Measurements from ENCODE around the gene RSBN1. TPM values are rescaled to one million over a fixed set of nuclear protein-coding genes. Genes with fewer than 3 reads are reported as not detected.

RSBN1 gene
- total and polyA plus RNA-seq, 9 of the 15 experiments (the other 6 are each of a cell fraction or from before 2014, with no cell fraction given) = 4.5 to 24.3 (median 13.0) TPM

GRCh38 chr1:113858982-113859381, 46.7 kb upstream of the RSBN1 start (continued):
- TF ChIP-seq ZNF224 (CRISPR knock-in tag; IDR thresholded peaks at IDR 0.05) = no peak
- no peak for TF ChIP-seq ZNF551 (CRISPR knock-in tag; IDR thresholded peaks at IDR 0.05)
- no peak for TF ChIP-seq GTF3C2 (IDR thresholded peaks at IDR 0.05; ENCODE audit: borderline replicate concordance, extremely low read depth, insufficient read length)
- no peak for TF ChIP-seq DDX20 (tag; IDR thresholded peaks at IDR 0.05; ENCODE audit: low read depth)
- TF ChIP-seq NFE2 (IDR thresholded peaks at IDR 0.05; ENCODE audit: low read depth) = peak; percentile 38; the same call in 1 of the 2 replicates
- no peak for TF ChIP-seq SMARCE1 (IDR thresholded peaks at IDR 0.05)
- no peak for TF ChIP-seq CBX8 (IDR thresholded peaks at IDR 0.05; ENCODE audit: borderline replicate concordance, extremely low read depth, low read depth, low read length, poor library complexity, severe bottlenecking)
- TF ChIP-seq KDM1A (IDR thresholded peaks at IDR 0.05) = peak; percentile 32 to 56; a peak in 2 of 4 replicates
- no peak for TF ChIP-seq HINFP (tag; conservative IDR thresholded peaks at IDR 0.05; ENCODE audit: low read depth)
- no peak for TF ChIP-seq SIRT6 (IDR thresholded peaks at IDR 0.05; ENCODE audit: low read depth, low read length)
- TF ChIP-seq STAT5B (CRISPR knock-in tag; IDR thresholded peaks at IDR 0.05) = no peak
- TF ChIP-seq ZNF583 (CRISPR knock-in tag; IDR thresholded peaks at IDR 0.05) = no peak
- TF ChIP-seq STAG1 (CRISPR knock-in tag; IDR thresholded peaks at IDR 0.05; ENCODE audit: borderline replicate concordance) = no peak
- no peak for TF ChIP-seq ZNF23 (CRISPR knock-in tag; IDR thresholded peaks at IDR 0.05)
- no peak for TF ChIP-seq FOXA3 (CRISPR knock-in tag; conservative IDR thresholded peaks at IDR 0.05 in 1 of 2, IDR thresholded peaks at IDR 0.05 in 1 of 2)
- TF ChIP-seq ATF7 (IDR thresholded peaks at IDR 0.05) = no peak
- TF ChIP-seq CGGBP1 (CRISPR knock-in tag; IDR thresholded peaks at IDR 0.05) = no peak
- TF ChIP-seq ZC3H11A (IDR thresholded peaks at IDR 0.05; ENCODE audit: low read depth, low read length) = no peak
- no peak for TF ChIP-seq ESRRA (IDR thresholded peaks at IDR 0.05; ENCODE audit: borderline replicate concordance, low read depth)
- no peak for TF ChIP-seq RBM14 (IDR thresholded peaks at IDR 0.05; ENCODE audit: borderline replicate concordance, insufficient read depth, low read depth, low read length)
- TF ChIP-seq ZFPM2 (CRISPR knock-in tag; IDR thresholded peaks at IDR 0.05) = no peak
- TF ChIP-seq TAF1 (IDR thresholded peaks at IDR 0.05; ENCODE audit: control insufficient read depth, extremely low read depth, insufficient read depth, low read length, severe bottlenecking) = no peak
- no peak for TF ChIP-seq TFE3 (CRISPR knock-in tag; IDR thresholded peaks at IDR 0.05)
- 0 out of 2 replicates have a peak, but pooled peaks have one; percentile 10 for TF ChIP-seq FOSL1 (tag; conservative IDR thresholded peaks at IDR 0.05)
